22Rv1 (cell line): ENCODE measurements around the gene DUSP19.

Experiments used
- CTCF ChIP-seq: fragments of 450-650 bp; IDR thresholded peaks from 2 replicates; pipeline ENCODE4 v1.5.1; 2017; ENCODE audit warnings: mild to moderate bottlenecking
- ZFX ChIP-seq: fragments of 450-650 bp; IDR thresholded peaks from 2 replicates; pipeline ENCODE4 v1.6.1; 2017; ENCODE audit warnings: antibody characterized with exemption, borderline replicate concordance

DNA sequence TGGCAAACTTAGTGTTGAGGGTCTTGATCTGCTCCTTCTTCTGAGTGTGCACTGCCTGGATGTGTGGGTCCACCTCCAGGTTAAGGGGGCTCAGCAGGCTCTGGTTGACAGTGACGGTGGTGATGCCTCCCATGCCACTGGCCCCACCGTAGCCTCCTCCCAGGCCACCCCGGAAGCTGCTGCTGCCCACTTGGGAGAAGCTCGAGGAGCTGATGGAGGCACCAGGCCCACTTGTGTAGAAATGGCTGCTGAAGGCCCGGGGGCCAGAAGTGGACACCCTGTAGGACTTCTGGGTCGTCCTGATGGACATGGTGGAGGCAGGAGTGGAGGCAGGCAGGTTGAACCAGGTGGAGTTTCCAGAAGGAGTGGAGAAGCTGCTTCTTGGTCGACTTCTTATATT is 6.4 kb upstream of the DUSP19 start:
- no peak for TF ChIP-seq CTCF
- TF ChIP-seq ZFX = no peak
